HepG2 (cell line): Measurements from ENCODE around the gene MATR3. TPM values are rescaled to one million over a fixed set of nuclear protein-coding genes. Genes with fewer than 3 reads are reported as not detected.
A peak's percentile ranks its signal among the peaks of the same experiment; 100 is the strongest.

Experiments
- ARID2 ChIP-seq: sonication (generic); formaldehyde crosslinking; IDR thresholded peaks from 2 replicates; pipeline ENCODE4 v1.8.1; 2022; ENCODE audit warnings: mild to moderate bottlenecking, missing genetic modification reagents, borderline replicate concordance
- ATF7-NPFF ChIP-seq: sonication (generic); formaldehyde crosslinking; IDR thresholded peaks from 2 replicates; pipeline ENCODE4 v1.8.1; 2023; ENCODE audit warnings: mild to moderate bottlenecking, low read depth, missing genetic modification reagents, moderate library complexity
- HHEX ChIP-seq: IDR thresholded peaks from 2 replicates; pipeline ENCODE4 v1.6.1; 2016; ENCODE audit warnings: control low read depth
- HNF4A ChIP-seq: sonication (generic); formaldehyde crosslinking; IDR thresholded peaks from 2 replicates; pipeline ENCODE4 v1.4.0; 2020; ENCODE audit warnings: missing genetic modification reagents
- HOXA9 ChIP-seq: sonication (generic); formaldehyde crosslinking; IDR thresholded peaks from 2 replicates; pipeline ENCODE4 v1.8.1; 2022; ENCODE audit warnings: missing genetic modification reagents, mild to moderate bottlenecking, moderate library complexity, borderline replicate concordance
- ISL2 ChIP-seq: sonication (generic); formaldehyde crosslinking; IDR thresholded peaks from 2 replicates; pipeline ENCODE4 v1.5.0; 2020; ENCODE audit warnings: missing genetic modification reagents
- KDM5A ChIP-seq: fragments of 200-600 bp; sonication (generic); IDR thresholded peaks from 2 replicates; pipeline ENCODE4 v1.7.0; 2018; ENCODE audit warnings: antibody characterized with exemption, mild to moderate bottlenecking, low read length, borderline replicate concordance
- KLF13 ChIP-seq: sonication (generic); formaldehyde crosslinking; IDR thresholded peaks from 2 replicates; pipeline ENCODE4 v1.4.0; 2020; ENCODE audit warnings: mild to moderate bottlenecking, missing genetic modification reagents
- MLLT10 ChIP-seq: sonication (generic); formaldehyde crosslinking; IDR thresholded peaks from 2 replicates; pipeline ENCODE4 v1.4.0; 2020; ENCODE audit warnings: missing genetic modification reagents
- NCOA2 ChIP-seq: sonication (generic); formaldehyde crosslinking; IDR thresholded peaks from 2 replicates; pipeline ENCODE4 v1.8.0; 2022; ENCODE audit warnings: inconsistent platforms
- NCOR1 ChIP-seq: fragments of 200-600 bp; sonication (generic); IDR thresholded peaks from 2 replicates; pipeline ENCODE4 v1.7.0; 2017; ENCODE audit warnings: antibody characterized with exemption, low read length, borderline replicate concordance
- NFKBIZ ChIP-seq: IDR thresholded peaks from 2 replicates; pipeline ENCODE4 v1.6.1; 2018; ENCODE audit warnings: missing genetic modification reagents, missing compliant biosample characterization
- NFYC ChIP-seq: IDR thresholded peaks from 2 replicates; pipeline ENCODE4 v1.6.1; 2016; ENCODE audit warnings: missing genetic modification reagents, missing compliant biosample characterization
- RARG ChIP-seq: sonication (generic); formaldehyde crosslinking; IDR thresholded peaks from 2 replicates; pipeline ENCODE4 v1.4.0; 2020; ENCODE audit warnings: low read depth, mild to moderate bottlenecking, missing genetic modification reagents
- REPIN1 ChIP-seq: sonication (generic); formaldehyde crosslinking; IDR thresholded peaks from 2 replicates; pipeline ENCODE4 v1.8.0; 2022; ENCODE audit warnings: missing genetic modification reagents, low read depth, mild to moderate bottlenecking, borderline replicate concordance
- RORA ChIP-seq: sonication (generic); formaldehyde crosslinking; IDR thresholded peaks from 2 replicates; pipeline ENCODE4 v1.5.0; 2020; ENCODE audit warnings: mild to moderate bottlenecking, missing genetic modification reagents, moderate library complexity
- SETDB1 ChIP-seq: sonication (generic); formaldehyde crosslinking; IDR thresholded peaks from 2 replicates; pipeline ENCODE4 v1.5.1; 2020; ENCODE audit warnings: missing genetic modification reagents, mild to moderate bottlenecking, borderline replicate concordance
- SMAD9 ChIP-seq: sonication (generic); formaldehyde crosslinking; IDR thresholded peaks from 2 replicates; pipeline ENCODE4 v1.5.1; 2020; ENCODE audit warnings: mild to moderate bottlenecking, missing genetic modification reagents
- ZNF225 ChIP-seq: sonication (generic); formaldehyde crosslinking; IDR thresholded peaks from 2 replicates; pipeline ENCODE4 v1.4.0; 2020; ENCODE audit warnings: mild to moderate bottlenecking, missing genetic modification reagents
- ZNF296 ChIP-seq: sonication (generic); formaldehyde crosslinking; conservative IDR thresholded peaks from 2 replicates; pipeline ENCODE4 v1.5.0; 2020; ENCODE audit warnings: mild to moderate bottlenecking, missing genetic modification reagents
- ZNF335 ChIP-seq: sonication (generic); formaldehyde crosslinking; IDR thresholded peaks from 2 replicates; pipeline ENCODE4 v1.4.0; 2020; ENCODE audit warnings: missing genetic modification reagents
- ZNF343 ChIP-seq: sonication (generic); formaldehyde crosslinking; IDR thresholded peaks from 2 replicates; pipeline ENCODE4 v1.4.0; 2020; ENCODE audit warnings: mild to moderate bottlenecking, missing genetic modification reagents
- ZNF350 ChIP-seq: sonication (generic); formaldehyde crosslinking; IDR thresholded peaks from 2 replicates; pipeline ENCODE4 v1.4.0; 2020; ENCODE audit warnings: mild to moderate bottlenecking, low read depth, missing genetic modification reagents, borderline replicate concordance
- ZNF782 ChIP-seq: sonication (generic); formaldehyde crosslinking; IDR thresholded peaks from 2 replicates; pipeline ENCODE4 v1.4.0; 2020; ENCODE audit warnings: missing genetic modification reagents, mild to moderate bottlenecking, borderline replicate concordance
- ZNF792 ChIP-seq: IDR thresholded peaks from 2 replicates; pipeline ENCODE4 v1.6.1; 2016
- ZSCAN12 ChIP-seq: sonication (generic); formaldehyde crosslinking; IDR thresholded peaks from 2 replicates; pipeline ENCODE4 v1.9.0; 2021; ENCODE audit warnings: mild to moderate bottlenecking, missing genetic modification reagents
- polyA plus RNA-seq, 8 experiments: library from polyadenylated mRNA; depleted of rRNA in 3 of 8; stranded (reverse) in 7 of 8; unstranded in 1 of 8; fragments of >200 nt; fragmentation: Illumina TruSeq in 4 of 8; extraction: Trizol in 4 of 8; gene quantifications; 2 replicates each; pipeline versions ENCODE4 v1.2.1 to v1.2.3, GENCODE V29; 2011 to 2016; ENCODE audit warnings: low read depth in 4 of 8, missing spikeins in 1 of 8, mixed read lengths in 1 of 8; ENCODE audit not compliant: insufficient read depth in 1 of 8
- total RNA-seq, 5 experiments: library from RNA; depleted of rRNA; stranded (reverse); fragments of >200 nt; fragmentation: Illumina TruSeq; extraction: Trizol; gene quantifications; 2 replicates each; pipeline ENCODE4 v1.2.3, GENCODE V29; 2016; ENCODE audit warnings: low read depth in 1 of 5
- TF ChIP-seq, protein P1 (sequence below): IDR thresholded peaks from 2 replicates; pipeline ENCODE4 v1.6.1; 2018; ENCODE audit warnings: missing genetic modification reagents, mild to moderate bottlenecking, missing compliant biosample characterization
- TF ChIP-seq, protein P2 (sequence below): sonication (generic); IDR thresholded peaks from 2 replicates; pipeline ENCODE4 v1.6.1; 2016; ENCODE audit warnings: low read depth, borderline replicate concordance

Gene MATR3
- total and polyA plus RNA-seq, 2 of the 13 experiments (the other 11 are each of a cell fraction or from before 2014, with no cell fraction given): 94.2 to 341 TPM

DNA sequence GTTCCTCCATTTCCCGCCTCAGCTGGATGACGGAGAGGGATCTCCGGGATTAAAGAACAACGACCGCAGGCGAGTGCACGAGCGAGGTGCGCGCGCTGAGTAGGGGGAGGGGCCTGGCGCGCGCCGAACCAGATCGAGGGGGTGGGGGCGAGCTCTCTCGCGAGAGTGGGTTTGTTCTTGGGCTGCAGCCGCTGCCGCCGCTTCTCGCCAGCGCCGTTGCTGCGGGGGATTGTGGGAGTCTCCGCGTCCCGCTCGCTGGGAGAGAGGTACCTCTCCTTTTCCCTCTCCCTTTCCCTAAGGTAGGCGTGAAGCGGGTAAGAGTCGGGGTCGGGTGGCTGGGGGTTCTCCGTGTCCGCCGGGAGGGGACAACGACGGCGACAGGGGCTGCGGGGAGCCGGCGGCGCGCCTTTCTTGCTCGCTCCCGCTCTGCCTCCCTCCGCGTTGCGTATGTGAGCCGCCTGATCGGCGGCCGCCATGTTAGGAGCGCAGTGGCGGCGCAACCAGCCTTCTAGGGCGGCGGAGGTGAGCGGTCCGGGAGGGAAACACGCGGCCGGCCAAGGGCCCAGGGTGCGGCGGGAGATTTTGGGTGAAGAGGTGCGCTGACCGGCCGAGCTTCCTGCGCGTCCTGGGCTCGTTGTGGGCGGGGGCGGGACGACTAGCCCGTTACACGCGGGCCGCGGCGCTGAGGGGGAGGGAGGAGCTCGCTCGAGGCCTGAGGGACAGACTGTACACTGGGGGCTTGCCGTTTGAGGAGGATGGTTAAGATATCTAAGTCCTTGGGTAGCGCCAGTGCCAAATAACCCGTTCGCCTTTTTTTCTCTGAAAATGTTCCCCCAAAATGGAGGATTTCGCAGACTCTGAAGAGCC is at the start of gene MATR3 (continued):
- TF ChIP-seq REPIN1 (CRISPR knock-in tag) (peak; percentile 32; the same call in 1 of the 2 replicates), ZNF335 (CRISPR knock-in tag) (peak; percentile 83), ZSCAN12 (no peak), SMAD9 (CRISPR knock-in tag) (0 out of 2 replicates have a peak, but pooled peaks have one; percentile 68), KDM5A (peak; percentile 69; the same call in 1 of the 2 replicates), HOXA9 (peak; percentile 47; the same call in 1 of the 2 replicates), NFKBIZ (CRISPR knock-in tag) (no peak), ISL2 (CRISPR knock-in tag) (no peak; the same call in none of the 2 replicates), ZNF792 (CRISPR knock-in tag) (peak; percentile 67; the same call in 1 of the 2 replicates), RARG (CRISPR knock-in tag) (no peak), MLLT10 (no peak; the same call in 1 of the 2 replicates), ARID2 (no peak), ZNF225 (CRISPR knock-in tag) (no peak), ZNF296 (no peak), ATF7-NPFF (CRISPR knock-in tag) (peak; percentile 54; the same call in 1 of the 2 replicates), SETDB1 (CRISPR knock-in tag) (no peak), ZNF343 (peak; percentile 82; the same call in 1 of the 2 replicates), NCOA2 (CRISPR knock-in tag) (peak; percentile 4), HHEX (CRISPR knock-in tag) (no peak), ZNF782 (CRISPR knock-in tag) (peak; percentile 72; the same call in 1 of the 2 replicates), RORA (no peak), ZNF350 (peak; percentile 58; the same call in 1 of the 2 replicates), NCOR1 (peak; percentile 35; the same call in 1 of the 2 replicates), HNF4A (CRISPR knock-in tag) (peak; percentile 39), NFYC (CRISPR knock-in tag) (no peak; the same call in 1 of the 2 replicates), KLF13 (no peak)
- TF ChIP-seq, protein P1, sequence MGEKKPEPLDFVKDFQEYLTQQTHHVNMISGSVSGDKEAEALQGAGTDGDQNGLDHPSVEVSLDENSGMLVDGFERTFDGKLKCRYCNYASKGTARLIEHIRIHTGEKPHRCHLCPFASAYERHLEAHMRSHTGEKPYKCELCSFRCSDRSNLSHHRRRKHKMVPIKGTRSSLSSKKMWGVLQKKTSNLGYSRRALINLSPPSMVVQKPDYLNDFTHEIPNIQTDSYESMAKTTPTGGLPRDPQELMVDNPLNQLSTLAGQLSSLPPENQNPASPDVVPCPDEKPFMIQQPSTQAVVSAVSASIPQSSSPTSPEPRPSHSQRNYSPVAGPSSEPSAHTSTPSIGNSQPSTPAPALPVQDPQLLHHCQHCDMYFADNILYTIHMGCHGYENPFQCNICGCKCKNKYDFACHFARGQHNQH (CRISPR knock-in tag): peak; percentile 38; the same call in 1 of the 2 replicates
- TF ChIP-seq, protein P2, sequence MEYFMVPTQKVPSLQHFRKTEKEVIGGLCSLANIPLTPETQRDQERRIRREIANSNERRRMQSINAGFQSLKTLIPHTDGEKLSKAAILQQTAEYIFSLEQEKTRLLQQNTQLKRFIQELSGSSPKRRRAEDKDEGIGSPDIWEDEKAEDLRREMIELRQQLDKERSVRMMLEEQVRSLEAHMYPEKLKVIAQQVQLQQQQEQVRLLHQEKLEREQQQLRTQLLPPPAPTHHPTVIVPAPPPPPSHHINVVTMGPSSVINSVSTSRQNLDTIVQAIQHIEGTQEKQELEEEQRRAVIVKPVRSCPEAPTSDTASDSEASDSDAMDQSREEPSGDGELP: peak; percentile 67; the same call in 1 of the 2 replicates
